ENCODE results near the gene EMX2. TPM values are rescaled to one million over a fixed set of nuclear protein-coding genes. Genes with fewer than 3 reads are reported as not detected.

EMX2 gene
- polyA plus RNA-seq, 1 donor from 2014 or later, result 0.12 TPM

GRCh38 chr10:117551330-117552155 lies 9.0 kb downstream of the EMX2 start:
- H3K9me3 ChIP-seq (ENCODE audit: low read length), result no peaks in the 10 kb centered on the region
- H3K79me2 ChIP-seq (replicated peaks; ENCODE audit: insufficient read depth, low read length), result peaks cover 26% of the 10 kb centered on the region
- no peak overlapping the region for H3K27ac ChIP-seq (ENCODE audit: low read length)
- no peak overlapping the region for H2AFZ ChIP-seq (ENCODE audit: low read depth, low read length)
- H3K27me3 ChIP-seq (ENCODE audit: insufficient read depth, low read depth, low read length), result peaks cover 90% of the 10 kb centered on the region
- H3K36me3 ChIP-seq (ENCODE audit: insufficient read depth, low read length), result no peaks in the 10 kb centered on the region
- no peaks in the 10 kb centered on the region for H4K20me1 ChIP-seq (ENCODE audit: insufficient read depth)
- no peak overlapping the region for H3K4me2 ChIP-seq (ENCODE audit: low read length)
- no peaks in the 10 kb centered on the region for H3F3A ChIP-seq (ENCODE audit: insufficient read depth, low read length, poor library complexity, severe bottlenecking)
- no peaks in the 10 kb centered on the region for H3K9me2 ChIP-seq (ENCODE audit: insufficient read depth, low read length)
- H3K9ac ChIP-seq (ENCODE audit: low read length), result no peak overlapping the region
- H3K4me3 ChIP-seq (ENCODE audit: low read length), result peak overlapping the region; percentile 42
- TF ChIP-seq POLR2AphosphoS5 (IDR thresholded peaks at IDR 0.05) (peak; percentile 16), EP300 (conservative IDR thresholded peaks at IDR 0.05; ENCODE audit: poor library complexity, severe bottlenecking) (no peak), RAD21 (conservative IDR thresholded peaks at IDR 0.05) (no peak), EZH2 (IDR thresholded peaks at IDR 0.05; ENCODE audit: borderline replicate concordance, insufficient read depth, low read length, poor library complexity, severe bottlenecking) (peak; percentile 43)
- TF ChIP-seq, protein P1, sequence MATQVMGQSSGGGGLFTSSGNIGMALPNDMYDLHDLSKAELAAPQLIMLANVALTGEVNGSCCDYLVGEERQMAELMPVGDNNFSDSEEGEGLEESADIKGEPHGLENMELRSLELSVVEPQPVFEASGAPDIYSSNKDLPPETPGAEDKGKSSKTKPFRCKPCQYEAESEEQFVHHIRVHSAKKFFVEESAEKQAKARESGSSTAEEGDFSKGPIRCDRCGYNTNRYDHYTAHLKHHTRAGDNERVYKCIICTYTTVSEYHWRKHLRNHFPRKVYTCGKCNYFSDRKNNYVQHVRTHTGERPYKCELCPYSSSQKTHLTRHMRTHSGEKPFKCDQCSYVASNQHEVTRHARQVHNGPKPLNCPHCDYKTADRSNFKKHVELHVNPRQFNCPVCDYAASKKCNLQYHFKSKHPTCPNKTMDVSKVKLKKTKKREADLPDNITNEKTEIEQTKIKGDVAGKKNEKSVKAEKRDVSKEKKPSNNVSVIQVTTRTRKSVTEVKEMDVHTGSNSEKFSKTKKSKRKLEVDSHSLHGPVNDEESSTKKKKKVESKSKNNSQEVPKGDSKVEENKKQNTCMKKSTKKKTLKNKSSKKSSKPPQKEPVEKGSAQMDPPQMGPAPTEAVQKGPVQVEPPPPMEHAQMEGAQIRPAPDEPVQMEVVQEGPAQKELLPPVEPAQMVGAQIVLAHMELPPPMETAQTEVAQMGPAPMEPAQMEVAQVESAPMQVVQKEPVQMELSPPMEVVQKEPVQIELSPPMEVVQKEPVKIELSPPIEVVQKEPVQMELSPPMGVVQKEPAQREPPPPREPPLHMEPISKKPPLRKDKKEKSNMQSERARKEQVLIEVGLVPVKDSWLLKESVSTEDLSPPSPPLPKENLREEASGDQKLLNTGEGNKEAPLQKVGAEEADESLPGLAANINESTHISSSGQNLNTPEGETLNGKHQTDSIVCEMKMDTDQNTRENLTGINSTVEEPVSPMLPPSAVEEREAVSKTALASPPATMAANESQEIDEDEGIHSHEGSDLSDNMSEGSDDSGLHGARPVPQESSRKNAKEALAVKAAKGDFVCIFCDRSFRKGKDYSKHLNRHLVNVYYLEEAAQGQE (IDR thresholded peaks at IDR 0.05; ENCODE audit: borderline replicate concordance), result no peak

DNA sequence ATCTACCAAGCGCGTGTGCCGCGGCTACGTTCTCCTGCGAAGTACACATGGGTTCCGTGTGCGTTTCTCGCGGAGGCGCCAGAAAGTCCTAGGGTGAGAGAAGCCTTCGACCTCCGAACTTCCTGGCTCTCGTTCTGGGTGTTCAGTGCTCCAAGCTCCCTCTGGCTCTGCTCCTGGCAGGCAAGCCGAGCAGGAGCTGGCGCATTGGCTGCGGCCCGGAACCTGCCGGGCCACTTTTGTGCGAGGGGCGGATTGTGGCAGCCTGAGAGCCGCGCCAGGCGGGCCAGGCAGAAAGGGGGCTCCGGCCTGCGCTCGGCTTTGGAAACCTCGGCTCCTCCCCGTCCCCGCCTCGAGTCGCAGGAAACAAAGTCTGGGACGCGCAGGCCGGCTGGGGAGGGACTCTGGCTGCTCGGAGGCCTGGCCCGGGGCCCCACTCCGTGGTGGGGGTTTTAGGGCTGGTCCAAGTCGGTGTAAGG lies 9.6 kb downstream of the EMX2 start:
- H3K27me3 ChIP-seq (ENCODE audit: insufficient read depth, low read depth, low read length), result peaks cover 84% of the 10 kb centered on the region
- peak overlapping the region; percentile 42 for H3K4me3 ChIP-seq (ENCODE audit: low read length)
- H2AFZ ChIP-seq (ENCODE audit: low read depth, low read length), result no peak overlapping the region
- no peak overlapping the region for H3K27ac ChIP-seq (ENCODE audit: low read length)
- TF ChIP-seq POLR2AphosphoS5 (IDR thresholded peaks at IDR 0.05) (peak; percentile 12), EZH2 (IDR thresholded peaks at IDR 0.05; ENCODE audit: borderline replicate concordance, insufficient read depth, low read length, poor library complexity, severe bottlenecking) (peak; percentile 45), SMC3 (conservative IDR thresholded peaks at IDR 0.05; ENCODE audit: poor library complexity) (no peak)
- no peaks in the 10 kb centered on the region for H3K9me3 ChIP-seq (ENCODE audit: low read length)
- H3F3A ChIP-seq (ENCODE audit: insufficient read depth, low read length, poor library complexity, severe bottlenecking), result no peaks in the 10 kb centered on the region
- no peaks in the 10 kb centered on the region for H3K36me3 ChIP-seq (ENCODE audit: insufficient read depth, low read length)
- no peaks in the 10 kb centered on the region for H3K9me2 ChIP-seq (ENCODE audit: insufficient read depth, low read length)
- H4K20me1 ChIP-seq (ENCODE audit: insufficient read depth), result no peaks in the 10 kb centered on the region
- no peak overlapping the region for H3K9ac ChIP-seq (ENCODE audit: low read length)
- peaks cover 19% of the 10 kb centered on the region for H3K79me2 ChIP-seq (replicated peaks; ENCODE audit: insufficient read depth, low read length)
- no peak overlapping the region for H3K4me2 ChIP-seq (ENCODE audit: low read length)

DNA sequence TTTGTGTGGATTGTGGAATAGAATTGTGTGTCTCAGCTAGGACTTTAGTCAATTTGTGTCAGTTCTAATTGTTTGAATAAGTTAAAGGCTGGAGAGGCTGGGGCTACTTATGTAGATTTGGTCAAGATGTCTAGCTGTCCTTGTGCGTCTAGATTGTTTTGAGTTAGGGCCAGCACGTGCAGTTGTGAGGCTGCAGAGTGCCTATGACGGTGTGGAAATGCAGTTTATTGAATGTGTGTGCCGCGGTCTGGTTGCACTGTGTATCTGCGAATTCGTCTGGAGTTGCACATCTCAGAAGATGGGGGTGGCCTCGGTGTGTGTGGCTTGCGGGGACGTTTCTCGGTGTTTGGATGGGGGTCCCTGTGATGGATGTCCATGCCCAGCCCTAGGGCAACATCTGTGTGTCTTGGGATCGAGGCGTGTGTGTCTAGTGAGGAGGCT lies 10.2 kb downstream of the EMX2 start:
- TF ChIP-seq SMC3 (conservative IDR thresholded peaks at IDR 0.05; ENCODE audit: poor library complexity) (no peak), POLR2AphosphoS5 (IDR thresholded peaks at IDR 0.05) (no peak), MXI1 (conservative IDR thresholded peaks at IDR 0.05; ENCODE audit: poor library complexity, severe bottlenecking) (no peak)
- TF ChIP-seq, protein P1 (IDR thresholded peaks at IDR 0.05; ENCODE audit: borderline replicate concordance), result no peak
- H3K27ac ChIP-seq (ENCODE audit: low read length), result no peak overlapping the region
- H3K4me2 ChIP-seq (ENCODE audit: low read length), result no peak overlapping the region
- no peaks in the 10 kb centered on the region for H3K9me3 ChIP-seq (ENCODE audit: low read length)
- no peak overlapping the region for H2AFZ ChIP-seq (ENCODE audit: low read depth, low read length)
- H3F3A ChIP-seq (ENCODE audit: insufficient read depth, low read length, poor library complexity, severe bottlenecking), result no peaks in the 10 kb centered on the region
- no peaks in the 10 kb centered on the region for H3K36me3 ChIP-seq (ENCODE audit: insufficient read depth, low read length)
- H3K4me3 ChIP-seq (ENCODE audit: low read length), result no peak overlapping the region
- H4K20me1 ChIP-seq (ENCODE audit: insufficient read depth), result no peaks in the 10 kb centered on the region
- peaks cover 79% of the 10 kb centered on the region for H3K27me3 ChIP-seq (ENCODE audit: insufficient read depth, low read depth, low read length)
- H3K9ac ChIP-seq (ENCODE audit: low read length), result no peak overlapping the region
- H3K79me2 ChIP-seq (replicated peaks; ENCODE audit: insufficient read depth, low read length), result peaks cover 14% of the 10 kb centered on the region
- no peaks in the 10 kb centered on the region for H3K9me2 ChIP-seq (ENCODE audit: insufficient read depth, low read length)
